Measurements from ENCODE around the gene RBL2. TPM values are rescaled to one million over a fixed set of nuclear protein-coding genes. Genes with fewer than 3 reads are reported as not detected.

Gene RBL2
- total RNA-seq, 4 donors from 2014 or later = 54.4 to 97.4 (median 80.1) TPM

DNA sequence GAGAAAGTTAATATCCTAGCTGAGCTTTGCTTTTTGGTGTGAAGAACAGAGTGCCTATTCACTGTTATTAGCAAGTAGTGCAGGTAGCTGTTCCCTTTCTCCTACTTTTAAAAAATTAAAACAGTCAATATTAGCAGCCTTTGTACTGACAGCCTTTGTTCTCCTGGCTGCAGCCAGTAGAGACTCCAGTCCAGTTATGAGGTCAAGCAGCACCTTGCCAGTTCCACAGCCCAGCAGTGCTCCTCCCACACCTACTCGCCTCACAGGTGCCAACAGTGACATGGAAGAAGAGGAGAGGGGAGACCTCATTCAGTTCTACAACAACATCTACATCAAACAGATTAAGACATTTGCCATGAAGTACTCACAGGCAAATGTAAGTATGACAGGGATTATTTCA, 46.1 kb downstream of the RBL2 start:
- TF ChIP-seq, protein P1, sequence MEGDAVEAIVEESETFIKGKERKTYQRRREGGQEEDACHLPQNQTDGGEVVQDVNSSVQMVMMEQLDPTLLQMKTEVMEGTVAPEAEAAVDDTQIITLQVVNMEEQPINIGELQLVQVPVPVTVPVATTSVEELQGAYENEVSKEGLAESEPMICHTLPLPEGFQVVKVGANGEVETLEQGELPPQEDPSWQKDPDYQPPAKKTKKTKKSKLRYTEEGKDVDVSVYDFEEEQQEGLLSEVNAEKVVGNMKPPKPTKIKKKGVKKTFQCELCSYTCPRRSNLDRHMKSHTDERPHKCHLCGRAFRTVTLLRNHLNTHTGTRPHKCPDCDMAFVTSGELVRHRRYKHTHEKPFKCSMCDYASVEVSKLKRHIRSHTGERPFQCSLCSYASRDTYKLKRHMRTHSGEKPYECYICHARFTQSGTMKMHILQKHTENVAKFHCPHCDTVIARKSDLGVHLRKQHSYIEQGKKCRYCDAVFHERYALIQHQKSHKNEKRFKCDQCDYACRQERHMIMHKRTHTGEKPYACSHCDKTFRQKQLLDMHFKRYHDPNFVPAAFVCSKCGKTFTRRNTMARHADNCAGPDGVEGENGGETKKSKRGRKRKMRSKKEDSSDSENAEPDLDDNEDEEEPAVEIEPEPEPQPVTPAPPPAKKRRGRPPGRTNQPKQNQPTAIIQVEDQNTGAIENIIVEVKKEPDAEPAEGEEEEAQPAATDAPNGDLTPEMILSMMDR (IDR thresholded peaks at IDR 0.05) = no peak

DNA sequence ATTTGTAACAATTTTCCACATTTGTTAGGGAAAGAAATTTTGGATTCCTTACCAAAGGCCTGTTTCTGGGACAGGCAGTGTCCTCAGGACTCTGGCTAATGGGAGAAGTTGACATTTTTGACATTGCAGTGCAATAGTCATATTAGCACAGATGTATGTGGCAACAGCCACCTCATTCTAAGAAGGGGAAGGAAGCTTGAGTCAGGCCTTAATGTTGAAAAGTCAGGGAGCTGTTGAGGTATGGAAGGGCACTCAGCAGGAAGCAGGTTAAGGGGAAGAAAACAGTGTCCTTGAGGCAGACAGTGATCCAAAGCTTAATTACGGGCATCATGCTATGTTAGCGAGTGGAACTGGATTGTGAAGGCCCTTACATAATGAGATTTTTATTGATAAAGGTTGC, 47.9 kb downstream of the RBL2 start:
- TF ChIP-seq, protein P1 (IDR thresholded peaks at IDR 0.05) = no peak
- DNase-seq (ENCODE audit: low spot score) (no peak), ATAC-seq (ENCODE audit: low FRiP score) (no peak)

More for the DNA sequence above, 46.1 kb downstream of the RBL2 start:
- ATAC-seq (ENCODE audit: low FRiP score) (no peak), DNase-seq (ENCODE audit: low spot score) (no peak)

DNA sequence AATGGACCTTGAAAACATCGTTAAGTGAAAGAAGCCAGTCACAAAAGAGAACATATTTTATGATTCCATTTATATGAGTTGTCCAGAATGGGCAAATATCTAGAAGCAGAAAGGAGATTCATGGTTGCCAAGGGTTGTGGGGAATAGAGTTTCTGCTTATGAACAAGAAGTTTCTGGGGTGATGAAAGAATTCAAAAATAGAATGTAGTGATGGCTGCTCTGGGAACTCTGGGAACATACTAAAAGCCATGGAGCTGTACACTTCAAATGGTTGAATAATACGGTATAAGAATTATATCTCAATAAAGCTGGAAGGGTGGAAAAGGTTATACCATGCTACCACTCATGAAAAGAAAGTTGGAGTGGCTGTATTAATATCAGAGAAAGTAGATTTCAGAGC, 50.3 kb downstream of the RBL2 start:
- ATAC-seq (ENCODE audit: low FRiP score) (no peak), DNase-seq (ENCODE audit: low spot score) (no peak)
- TF ChIP-seq, protein P1 (IDR thresholded peaks at IDR 0.05) = no peak

DNA sequence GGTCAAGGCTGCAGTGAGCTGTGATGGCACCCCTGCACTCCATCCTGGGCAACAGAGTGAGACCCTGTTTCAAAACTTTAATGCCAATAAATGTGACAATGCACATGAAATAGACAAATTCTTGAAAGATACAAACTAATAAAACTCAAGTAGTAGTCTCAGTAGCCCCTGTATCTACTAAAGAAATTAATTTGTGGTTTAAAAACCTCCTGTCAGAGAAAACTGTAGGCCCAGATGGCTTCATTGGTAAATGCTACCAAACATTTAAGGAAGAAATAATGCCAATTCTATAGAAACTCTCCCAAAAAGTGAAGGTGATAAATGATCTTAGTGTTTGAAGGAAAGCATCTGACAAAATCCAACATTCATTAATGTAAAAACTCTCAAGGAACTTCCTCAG, 52.0 kb downstream of the RBL2 start:
- TF ChIP-seq, protein P1 (IDR thresholded peaks at IDR 0.05) = no peak
- no peak for ATAC-seq (ENCODE audit: low FRiP score)
- DNase-seq (ENCODE audit: low spot score) = no peak

DNA sequence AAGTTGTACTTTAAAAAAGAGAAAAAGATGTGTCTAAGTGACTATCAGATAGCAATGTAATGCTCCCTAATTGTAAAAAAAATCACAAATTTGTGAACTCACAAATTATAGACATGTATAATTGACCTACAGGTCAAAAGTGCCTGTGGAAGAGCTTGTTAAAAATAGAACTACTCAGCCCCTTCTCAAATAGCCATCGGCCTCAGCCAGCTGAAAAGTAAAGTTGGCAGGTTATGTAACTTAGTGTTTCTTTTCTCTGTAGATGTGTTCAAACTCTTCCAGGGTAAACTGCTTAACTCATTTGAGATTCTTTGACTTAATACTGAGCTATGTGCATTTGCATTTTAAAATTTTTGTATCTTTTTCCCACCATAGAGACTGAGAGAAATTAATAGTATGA, 55.5 kb downstream of the RBL2 start:
- ATAC-seq (ENCODE audit: low FRiP score) = no peak
- TF ChIP-seq, protein P1 (IDR thresholded peaks at IDR 0.05) = no peak
- DNase-seq (ENCODE audit: low spot score) = no peak

- TF ChIP-seq, protein P1 (IDR thresholded peaks at IDR 0.05) = no peak
- no peak for ATAC-seq (ENCODE audit: low FRiP score)
- DNase-seq (ENCODE audit: low spot score) = no peak
These were observed 58.2 kb downstream of the RBL2 start for GRCh38 chr16:53492503-53492902.

DNA sequence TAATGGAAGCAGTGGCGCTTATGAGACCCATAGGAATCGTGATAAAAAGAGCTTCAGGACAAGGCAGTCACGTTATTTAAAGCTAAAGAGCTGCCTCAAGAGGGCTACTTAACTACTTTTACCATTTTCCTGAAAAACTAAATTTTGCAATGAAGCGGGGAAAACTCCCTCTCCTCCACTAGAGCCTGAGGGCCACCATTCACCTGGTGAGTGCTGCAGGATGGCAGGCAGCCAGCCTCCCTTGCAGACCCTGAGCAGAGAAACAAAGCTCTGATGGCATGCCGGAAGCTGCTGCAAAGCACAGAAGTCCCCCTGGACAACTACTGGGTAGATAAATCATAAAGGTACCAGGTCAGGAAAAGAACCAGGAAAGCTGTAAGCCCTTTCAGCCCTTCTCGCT, 60.4 kb downstream of the RBL2 start:
- DNase-seq (ENCODE audit: low spot score) = no peak
- TF ChIP-seq, protein P1 (IDR thresholded peaks at IDR 0.05) = no peak
- no peak for ATAC-seq (ENCODE audit: low FRiP score)

Data from omental fat pad (tissue), 4 donors.